Kidney epithelial cell (primary cell): ENCODE results near the gene IL1RAPL1. TPM values are rescaled to one million over a fixed set of nuclear protein-coding genes. Genes with fewer than 3 reads are reported as not detected.

ENCODE experiments used
- DNase-seq: peaks from one replicate; pipeline ENCODE4 v3.0.0-alpha.2; 2010; ENCODE audit warnings: low read depth
- H3K27me3 ChIP-seq: 2 replicates; pipeline ENCODE4 v1.6.0; 2011; ENCODE audit warnings: low read length; ENCODE audit not compliant: control insufficient read depth, insufficient read depth
- H3K36me3 ChIP-seq: 2 replicates; pipeline ENCODE4 v1.5.1; 2011; ENCODE audit warnings: low read length; ENCODE audit not compliant: control insufficient read depth, insufficient read depth
- H3K4me3 ChIP-seq: 2 replicates; pipeline ENCODE4 v1.5.1; 2011; ENCODE audit warnings: low read depth, mild to moderate bottlenecking, control low read depth, low read length
- CTCF ChIP-seq: IDR thresholded peaks from 2 replicates; pipeline ENCODE4 v1.5.1; 2011; ENCODE audit warnings: mild to moderate bottlenecking, moderate library complexity, low read length, control low read depth, inconsistent platforms; ENCODE audit not compliant: insufficient read depth, poor library complexity, severe bottlenecking
- total RNA-seq: library from RNA; depleted of rRNA; stranded (reverse); fragments of >200 nt; gene quantifications from 2 replicates; pipeline ENCODE4 v1.2.3, GENCODE V29; 2015

The IL1RAPL1 gene
- total RNA-seq, 1 donor from 2014 or later = not detected

DNA sequence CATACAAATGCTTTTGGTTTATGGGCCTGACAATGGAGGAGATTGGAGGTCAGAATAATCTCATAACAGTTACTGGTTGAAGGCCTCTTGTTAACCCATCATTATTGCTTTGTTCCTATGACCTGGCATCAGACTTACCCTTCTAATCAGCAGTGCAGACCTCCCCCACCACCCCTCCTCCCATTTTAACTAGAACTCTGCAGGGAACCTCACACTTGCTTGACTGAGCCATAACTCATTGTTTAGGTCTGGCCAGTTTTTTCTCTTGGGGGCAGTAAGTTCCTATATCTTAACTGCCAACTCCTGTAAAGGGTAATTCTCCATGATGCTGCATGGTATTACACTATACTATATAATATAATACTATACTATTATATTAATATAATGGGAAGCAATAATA, 609.3 kb downstream of the IL1RAPL1 start:
- Histone ChIP-seq H3K36me3 (no peaks in the 10 kb centered on the region), H3K4me3 (no peak overlapping the region), H3K27me3 (no peaks in the 10 kb centered on the region)
- no peak for TF ChIP-seq CTCF
- no peak for DNase-seq

DNA sequence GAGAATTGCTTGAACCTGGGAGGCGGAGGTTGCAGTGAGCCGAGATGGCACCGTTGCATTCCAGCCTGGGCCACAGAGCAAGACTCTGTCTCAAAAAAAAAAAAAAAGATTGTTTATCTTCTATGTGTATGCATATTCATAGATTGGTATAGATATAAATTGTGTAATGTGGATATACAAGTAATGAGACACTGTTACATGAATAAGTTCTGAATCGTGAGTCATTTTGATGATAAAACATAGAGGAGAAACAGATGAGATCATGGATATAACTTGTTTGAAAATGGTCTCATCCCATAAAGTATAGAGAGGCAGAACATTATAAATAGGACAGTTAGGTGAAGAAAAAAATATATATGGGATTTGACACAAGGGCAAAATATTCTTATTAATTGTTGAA, 628.0 kb downstream of the IL1RAPL1 start:
- no peaks in the 10 kb centered on the region for H3K36me3 ChIP-seq
- no peaks in the 10 kb centered on the region for H3K27me3 ChIP-seq
- no peak for DNase-seq
- no peak for TF ChIP-seq CTCF
- no peak overlapping the region for H3K4me3 ChIP-seq

GRCh38 chrX:29225670-29226069, 638.4 kb downstream of the IL1RAPL1 start:
- H3K4me3 ChIP-seq = no peak overlapping the region
- no peaks in the 10 kb centered on the region for H3K36me3 ChIP-seq
- no peak for DNase-seq
- H3K27me3 ChIP-seq = no peaks in the 10 kb centered on the region
- no peak for TF ChIP-seq CTCF

- H3K27me3 ChIP-seq = no peaks in the 10 kb centered on the region
- no peaks in the 10 kb centered on the region for H3K36me3 ChIP-seq
- no peak for DNase-seq
- TF ChIP-seq CTCF = no peak
- H3K4me3 ChIP-seq = no peak overlapping the region
These were observed 642.6 kb downstream of the IL1RAPL1 start for GRCh38 chrX:29229802-29230201.

GRCh38 chrX:29231800-29232199, 644.6 kb downstream of the IL1RAPL1 start:
- no peaks in the 10 kb centered on the region for H3K27me3 ChIP-seq
- H3K36me3 ChIP-seq = no peaks in the 10 kb centered on the region
- H3K4me3 ChIP-seq = no peak overlapping the region
- no peak for DNase-seq
- TF ChIP-seq CTCF = peak; percentile 25

GRCh38 chrX:29233592-29234183, 646.4 kb downstream of the IL1RAPL1 start:
- TF ChIP-seq CTCF = no peak
- no peak overlapping the region for H3K4me3 ChIP-seq
- no peak for DNase-seq

More at GRCh38 chrX:29233592-29234183, 646.4 kb downstream of the IL1RAPL1 start:
- Histone ChIP-seq H3K36me3 (no peaks in the 10 kb centered on the region), H3K27me3 (no peaks in the 10 kb centered on the region)
